KBM-7 (cell line): ENCODE results near the gene PRMT7.

Experiments
- DNase-seq: peaks from one replicate; pipeline ENCODE4 v3.0.0-alpha.2; 2015
- in situ Hi-C: fragments of 300-500 bp; cut with MboI; formaldehyde crosslinking; loops from 2 replicates; pipeline ENCODE4 v1.14.3; 2020; ENCODE audit warnings: low sequenced_read_pairs, low pct_unique_long_range_greater_than_20kb, mixed read lengths

Gene PRMT7

GRCh38 chr16:68370581-68371275, 59.9 kb downstream of the PRMT7 start:
- in situ Hi-C loops: no loop called here
- DNase-seq: no peak

- in situ Hi-C loops: no loop called here
- DNase-seq: no peak
Observed at GRCh38 chr16:68371276-68371651, 60.4 kb downstream of the PRMT7 start.

GRCh38 chr16:68371706-68372380, 61.0 kb downstream of the PRMT7 start:
- in situ Hi-C loops: no loop called here
- no peak for DNase-seq

GRCh38 chr16:68372381-68372720, 61.5 kb downstream of the PRMT7 start:
- in situ Hi-C loops: no loop called here
- DNase-seq: no peak

- in situ Hi-C loops: no loop called here
- DNase-seq: no peak
Observed at GRCh38 chr16:68372806-68373205, 62.0 kb downstream of the PRMT7 start.

- in situ Hi-C loops: no loop called here
- no peak for DNase-seq
Observed at GRCh38 chr16:68373528-68374245, 62.9 kb downstream of the PRMT7 start.

- no peak for DNase-seq
- in situ Hi-C loops: no loop called here
Observed at GRCh38 chr16:68374246-68374805, 63.5 kb downstream of the PRMT7 start.

GRCh38 chr16:68374961-68375660, 64.3 kb downstream of the PRMT7 start:
- DNase-seq: no peak
- in situ Hi-C loops: no loop called here

GRCh38 chr16:68375801-68376536, 65.2 kb downstream of the PRMT7 start:
- in situ Hi-C loops: no loop called here
- DNase-seq: no peak

- no peak for DNase-seq
- in situ Hi-C loops: no loop called here
Observed at GRCh38 chr16:68376590-68376989, 65.8 kb downstream of the PRMT7 start.

- DNase-seq: no peak
- in situ Hi-C loops: no loop called here
Observed at GRCh38 chr16:68377221-68377620, 66.4 kb downstream of the PRMT7 start.

- in situ Hi-C loops: no loop called here
- DNase-seq: no peak
Observed at GRCh38 chr16:68377667-68378393, 67.0 kb downstream of the PRMT7 start.

GRCh38 chr16:68378436-68379415, 67.9 kb downstream of the PRMT7 start:
- in situ Hi-C loops: no loop called here
- DNase-seq: peak; percentile 57

GRCh38 chr16:68379472-68380347, 68.9 kb downstream of the PRMT7 start:
- DNase-seq: no peak
- in situ Hi-C loops: no loop called here

GRCh38 chr16:68380348-68380670, 69.5 kb downstream of the PRMT7 start:
- in situ Hi-C loops: no loop called here
- DNase-seq: no peak

- DNase-seq: no peak
- in situ Hi-C loops: no loop called here
Observed at GRCh38 chr16:68380676-68381362, 70.0 kb downstream of the PRMT7 start.
